GM19455 (cell line): Measurements from ENCODE around the gene IGLL1.
"Not testable (repeated sequence)": the region's sequence is repeated elsewhere in the genome, so short reads cannot be mapped to it uniquely, and the experiment has no call there.

Experiments
- ATAC-seq: cut with Tn5 transposase; IDR thresholded peaks from one replicate; pipeline ENCODE4 v1.9.1; 2021; ENCODE audit not compliant: unreplicated experiment

Gene IGLL1

DNA sequence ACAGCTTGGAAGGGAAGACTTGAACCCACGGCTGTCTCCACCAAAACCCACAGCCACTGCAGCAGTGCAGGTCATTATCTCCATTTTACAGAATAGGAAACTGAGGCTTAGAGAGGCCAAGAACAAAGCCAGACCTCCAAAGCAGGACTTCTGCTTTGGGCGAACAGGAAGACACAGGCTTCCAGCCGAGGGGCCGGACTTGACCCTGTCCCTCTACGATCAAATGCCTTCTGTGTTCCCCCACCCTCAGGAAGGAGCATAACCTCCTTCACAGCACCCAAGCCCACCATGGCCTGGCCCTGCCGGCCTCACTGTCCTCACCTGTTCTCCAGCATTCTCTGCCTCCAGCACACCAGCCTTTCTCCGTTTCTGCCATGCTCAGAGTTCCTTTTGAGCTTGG lies 15.8 kb downstream of the IGLL1 start:
- no peak for ATAC-seq

GRCh38 chr22:23563111-23563510 lies 17.0 kb downstream of the IGLL1 start:
- no peak for ATAC-seq

- no peak for ATAC-seq
Measured at GRCh38 chr22:23562186-23562585, 17.9 kb downstream of the IGLL1 start.

- ATAC-seq: not testable (repeated sequence)
Measured at GRCh38 chr22:23561025-23561510, 19.0 kb downstream of the IGLL1 start.

DNA sequence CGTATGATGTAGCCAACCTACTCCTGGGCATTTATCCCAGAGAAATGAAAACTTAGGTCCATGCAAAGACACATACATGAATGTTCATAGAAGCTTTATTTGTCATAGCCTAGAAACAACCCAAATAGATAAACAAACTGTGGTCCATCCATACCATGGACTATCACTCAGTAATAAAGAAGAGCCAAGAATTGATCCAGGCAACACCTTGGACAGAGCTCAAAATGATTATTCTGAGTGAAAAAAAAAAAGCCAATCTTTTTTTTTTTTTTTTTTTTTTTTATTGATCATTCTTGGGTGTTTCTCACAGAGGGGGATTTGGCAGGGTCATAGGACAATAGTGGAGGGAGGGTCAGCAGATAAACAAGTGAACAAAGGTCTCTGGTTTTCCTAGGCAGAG lies 19.9 kb downstream of the IGLL1 start:
- not testable (repeated sequence) for ATAC-seq

DNA sequence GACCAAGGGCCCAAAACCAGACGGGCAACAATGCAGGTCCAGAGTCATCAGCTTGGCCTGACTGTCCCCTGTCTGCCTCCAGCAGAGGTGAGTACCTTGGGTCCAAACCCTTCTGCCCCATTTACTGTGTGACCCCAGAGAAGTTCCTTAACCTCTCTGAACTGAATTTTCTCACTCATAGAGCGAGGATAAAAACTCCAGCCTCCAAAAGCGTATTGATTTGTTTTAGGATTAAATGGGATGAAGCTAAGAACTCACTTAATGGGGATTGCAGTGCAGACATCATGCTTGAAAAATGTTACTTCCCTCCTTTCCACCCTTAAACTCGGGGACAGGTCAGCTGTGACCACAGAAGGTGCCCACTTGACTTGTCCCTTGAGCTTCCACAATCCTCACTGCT lies 22.6 kb downstream of the IGLL1 start:
- no peak for ATAC-seq

GRCh38 chr22:23557036-23557435 lies 23.1 kb downstream of the IGLL1 start:
- ATAC-seq: no peak

GRCh38 chr22:23556026-23556620 lies 24.0 kb downstream of the IGLL1 start:
- ATAC-seq: no peak

- ATAC-seq: no peak
Measured at GRCh38 chr22:23555118-23555517, 25.0 kb downstream of the IGLL1 start.

GRCh38 chr22:23553924-23554870 lies 25.9 kb downstream of the IGLL1 start:
- ATAC-seq: no peak

- no peak for ATAC-seq
Measured at GRCh38 chr22:23553438-23553837, 26.7 kb downstream of the IGLL1 start.

GRCh38 chr22:23552573-23552972 lies 27.5 kb downstream of the IGLL1 start:
- ATAC-seq: no peak

DNA sequence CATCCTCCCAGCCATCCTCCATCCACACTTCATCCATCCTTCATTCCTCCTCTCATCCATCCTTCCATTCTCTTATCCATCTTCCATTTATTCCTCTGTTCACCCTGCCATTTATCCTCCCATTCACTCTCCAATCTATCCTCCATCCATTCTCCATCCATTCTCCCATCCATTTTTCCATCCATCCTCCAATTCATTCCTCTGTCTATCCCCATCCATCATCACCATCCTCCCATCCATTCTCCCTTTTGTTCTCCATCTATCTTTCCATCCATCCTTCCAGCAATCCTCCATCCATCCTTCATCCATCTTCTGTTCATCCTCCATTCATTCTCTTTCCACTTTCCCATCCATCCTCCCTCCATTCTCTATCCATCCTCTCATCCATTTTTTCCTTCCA lies 28.7 kb downstream of the IGLL1 start:
- ATAC-seq: no peak

- no peak for ATAC-seq
Measured at GRCh38 chr22:23550049-23550650, 29.9 kb downstream of the IGLL1 start.

- no peak for ATAC-seq
Measured at GRCh38 chr22:23549198-23549595, 30.9 kb downstream of the IGLL1 start.

DNA sequence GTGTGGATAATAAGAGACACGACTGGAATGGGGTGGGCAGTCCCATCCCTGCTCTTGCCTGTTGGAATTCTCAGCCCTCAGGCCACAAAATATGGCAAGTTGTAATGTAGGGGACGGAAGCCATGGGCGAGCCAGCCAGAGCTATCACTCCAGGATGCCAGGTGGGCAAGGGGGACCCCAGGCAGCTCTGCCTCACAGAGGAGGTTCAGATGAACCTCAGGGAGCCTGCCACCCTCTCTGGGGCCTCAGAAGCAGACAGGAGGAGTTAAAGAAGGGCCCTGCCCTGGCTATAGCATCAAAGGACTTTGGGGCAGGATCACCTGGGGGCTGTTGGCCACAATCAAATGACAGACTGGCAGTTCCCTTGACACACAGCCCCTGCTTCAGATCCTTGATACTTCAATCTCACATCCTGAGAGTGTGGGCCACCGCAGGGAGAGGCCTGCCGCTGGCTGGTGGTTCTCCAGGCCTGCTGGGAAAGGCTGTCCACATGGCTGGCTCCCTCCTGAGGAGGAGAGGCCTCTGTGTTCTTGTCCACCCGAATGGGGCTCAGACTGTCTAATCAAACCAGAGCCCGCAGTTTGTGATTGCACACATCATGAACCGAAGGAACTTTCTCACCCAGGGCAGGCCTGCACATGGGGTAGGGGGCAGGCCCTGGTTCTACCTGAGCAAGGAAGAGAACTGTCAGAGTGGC lies 31.4 kb downstream of the IGLL1 start:
- no peak for ATAC-seq

- no peak for ATAC-seq
Measured at GRCh38 chr22:23547818-23548500, 32.1 kb downstream of the IGLL1 start.

GRCh38 chr22:23547382-23547781 lies 32.7 kb downstream of the IGLL1 start:
- ATAC-seq: not testable (repeated sequence)

- no peak for ATAC-seq
Measured at GRCh38 chr22:23544852-23545251, 35.2 kb downstream of the IGLL1 start.

DNA sequence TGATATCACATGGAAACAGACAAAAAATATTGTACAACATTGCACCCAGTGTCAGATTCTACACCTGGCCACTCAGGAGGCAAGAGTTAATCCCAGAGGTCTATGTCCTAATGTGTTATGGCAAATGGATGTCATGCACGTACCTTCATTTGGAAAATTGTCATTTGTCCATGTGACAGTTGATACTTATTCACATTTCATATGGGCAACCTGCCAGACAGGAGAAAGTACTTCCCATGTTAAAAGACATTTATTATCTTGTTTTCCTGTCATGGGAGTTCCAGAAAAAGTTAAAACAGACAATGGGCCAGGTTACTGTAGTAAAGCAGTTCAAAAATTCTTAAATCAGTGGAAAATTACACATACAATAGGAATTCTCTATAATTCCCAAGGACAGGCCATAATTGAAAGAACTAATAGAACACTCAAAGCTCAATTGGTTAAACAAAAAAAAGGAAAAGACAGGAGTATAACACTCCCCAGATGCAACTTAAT lies 36.5 kb downstream of the IGLL1 start:
- not testable (repeated sequence) for ATAC-seq
